Endothelial cell of umbilical vein (primary cell): ENCODE data around the gene EIF4E3. TPM values are rescaled to one million over a fixed set of nuclear protein-coding genes. Genes with fewer than 3 reads are reported as not detected.

ENCODE experiments used
- BruUV-seq: library from RNA; stranded (reverse); fragments of 400-500 nt; replicated peaks from 2 replicates; lab custom pipeline; 2021; lab: Mats Ljungman, UMichigan
- CTCF ChIA-PET: fragments of 300-600, 350-600 bp; sonication (Branson Sonifier 250); formaldehyde crosslinking; loops from one replicate; lab custom pipeline; 2021; ENCODE audit warnings: antibody characterized with exemption, inconsistent platforms; lab: Charles Lee
- POLR2A ChIA-PET: fragments of 300-600, 350-600 bp; sonication (Branson Sonifier 250); formaldehyde crosslinking; loops from one replicate; lab custom pipeline; 2021; ENCODE audit warnings: antibody characterized with exemption, inconsistent platforms; lab: Charles Lee
- DNase-seq: peaks from one replicate; pipeline ENCODE4 v3.0.0-alpha.2; 2011; ENCODE audit warnings: low read depth, low spot score
- FAIRE-seq: peaks from 2 replicates; lab custom pipeline; 2011; peaks lifted over from hg19 to GRCh38; lab: Jason Lieb, UNC
- H2AFZ ChIP-seq: 2 replicates; pipeline ENCODE4 v1.6.0; 2012; ENCODE audit warnings: low read depth, low read length, control low read depth, inconsistent platforms
- H3K27ac ChIP-seq: 2 replicates; pipeline ENCODE4 v1.5.1; 2011; ENCODE audit warnings: low read depth, mild to moderate bottlenecking, control low read depth, low read length, moderate library complexity; ENCODE audit not compliant: insufficient read depth
- H3K27me3 ChIP-seq, 2 experiments: 2 replicates each; pipeline versions ENCODE4 v1.6.0 to v1.6.1; 2011; ENCODE audit warnings: low read length in 2 of 2, mixed read lengths in 1 of 2; ENCODE audit not compliant: control insufficient read depth in 2 of 2, insufficient read depth in 2 of 2
- H3K36me3 ChIP-seq, 2 experiments: 2 replicates in 1 of 2; 3 replicates in 1 of 2; pipeline ENCODE4 v1.5.1; 2011; ENCODE audit warnings: low read length in 2 of 2, mild to moderate bottlenecking in 1 of 2, moderate library complexity in 1 of 2; ENCODE audit not compliant: control insufficient read depth in 2 of 2, insufficient read depth in 2 of 2; ENCODE audit errors: extremely low read depth in 1 of 2
- H3K4me1 ChIP-seq: 3 replicates; pipeline ENCODE4 v1.5.1; 2011; ENCODE audit warnings: mild to moderate bottlenecking, low read length; ENCODE audit not compliant: control insufficient read depth, insufficient read depth; ENCODE audit errors: extremely low read depth
- H3K4me2 ChIP-seq: 2 replicates; pipeline ENCODE4 v1.6.1; 2011; ENCODE audit warnings: low read length, control low read depth, mixed read lengths; ENCODE audit not compliant: insufficient read depth
- H3K4me3 ChIP-seq, 3 experiments: fragments of 200-600 bp in 1 of 3; sonication (generic), shearing (Covaris generic) in 1 of 3; replicated peaks in 1 of 3; 2 replicates each; pipeline ENCODE4 v1.5.1; 2011 to 2016; ENCODE audit warnings: control low read depth in 3 of 3, low read length in 3 of 3, mild to moderate bottlenecking in 2 of 3, inconsistent platforms in 1 of 3, low read depth in 1 of 3, moderate library complexity in 1 of 3; ENCODE audit not compliant: insufficient read depth in 1 of 3
- H3K79me2 ChIP-seq: 2 replicates; pipeline ENCODE4 v1.6.0; 2012; ENCODE audit warnings: low read length, inconsistent platforms; ENCODE audit not compliant: control insufficient read depth, insufficient read depth
- H3K9ac ChIP-seq: replicated peaks from 2 replicates; pipeline ENCODE3; 2011; ENCODE audit warnings: low read length, control low read depth; ENCODE audit not compliant: insufficient read depth; ENCODE audit errors: extremely low read depth
- H3K9me1 ChIP-seq: replicated peaks from 3 replicates; pipeline ENCODE4 v1.6.0; 2011; ENCODE audit warnings: mild to moderate bottlenecking, low read length; ENCODE audit not compliant: control insufficient read depth, insufficient read depth; ENCODE audit errors: extremely low read depth
- H3K9me3 ChIP-seq: replicated peaks from 2 replicates; pipeline ENCODE4 v1.5.1; 2012; ENCODE audit warnings: low read length, inconsistent platforms; ENCODE audit not compliant: control insufficient read depth, insufficient read depth
- H4K20me1 ChIP-seq: replicated peaks from 2 replicates; pipeline ENCODE3; 2011; ENCODE audit warnings: mild to moderate bottlenecking, low read length; ENCODE audit not compliant: control insufficient read depth, insufficient read depth; ENCODE audit errors: extremely low read depth
- CTCF ChIP-seq, 2 donors: IDR thresholded peaks; 1 replicate in 1 of 2; 2 replicates in 1 of 2; pipeline ENCODE4 v1.5.1; 2011; ENCODE audit warnings: low read length in 2 of 2, mild to moderate bottlenecking in 2 of 2, moderate library complexity in 2 of 2, control low read depth in 1 of 2, inconsistent platforms in 1 of 2, low read depth in 1 of 2; ENCODE audit not compliant: insufficient read depth in 1 of 2; ENCODE audit errors: extremely low read depth in 1 of 2
- EZH2 ChIP-seq: IDR thresholded peaks from 2 replicates; pipeline ENCODE4 v1.6.1; 2012; ENCODE audit warnings: borderline replicate concordance, low read depth, mild to moderate bottlenecking, moderate library complexity, low read length, inconsistent platforms; ENCODE audit not compliant: severe bottlenecking
- FOS ChIP-seq: IDR thresholded peaks from 2 replicates; pipeline ENCODE4 v1.6.1; 2011; ENCODE audit warnings: mild to moderate bottlenecking, low read length, moderate library complexity, borderline replicate concordance; ENCODE audit not compliant: insufficient read depth
- GATA2 ChIP-seq: IDR thresholded peaks from 2 replicates; pipeline ENCODE4 v1.7.0; 2011; ENCODE audit warnings: low read depth, mild to moderate bottlenecking, moderate library complexity, mixed read lengths, low read length; ENCODE audit not compliant: insufficient read length, insufficient read depth
- JUN ChIP-seq: IDR thresholded peaks from 2 replicates; pipeline ENCODE4 v1.6.1; 2011; ENCODE audit warnings: borderline replicate concordance, low read depth; ENCODE audit not compliant: insufficient read length, insufficient read depth
- MAX ChIP-seq: IDR thresholded peaks from 2 replicates; pipeline ENCODE4 v1.6.1; 2011; ENCODE audit not compliant: insufficient read depth, insufficient read length
- MYC ChIP-seq: IDR thresholded peaks from one replicate; pipeline ENCODE4 v1.6.1; 2011; ENCODE audit warnings: mild to moderate bottlenecking, low read depth, low read length
- POLR2A ChIP-seq: IDR thresholded peaks from 2 replicates; pipeline ENCODE4 v1.6.1; 2012; ENCODE audit warnings: low read depth, mild to moderate bottlenecking, control low read depth, low read length
- dilution Hi-C: fragments of 300-500 bp; cut with MboI; formaldehyde crosslinking; loops from one replicate; pipeline ENCODE4 v1.15.0; 2019; ENCODE audit warnings: low sequenced_read_pairs; ENCODE audit not compliant: extremely low pct_ligation_motif_present
- intact Hi-C: fragments of 100-400 bp; cut with micrococcal nuclease; formaldehyde crosslinking; loops from one replicate; pipeline ENCODE4 v1.10.0; 2022
- polyA plus RNA-seq, 4 experiments: library from polyadenylated mRNA; depleted of rRNA in 3 of 4; stranded (reverse) in 3 of 4; unstranded in 1 of 4; fragments of >200 nt; gene quantifications; 2 replicates each; pipeline versions ENCODE4 v1.2.1 to v1.2.3, GENCODE V29; 2011 to 2012; ENCODE audit warnings: missing spikeins in 1 of 4
- total RNA-seq: library from RNA; stranded (reverse); gene quantifications from 2 replicates; pipeline ENCODE4 v1.2.3, GENCODE V29; 2021

The EIF4E3 gene
- total and polyA plus RNA-seq, 2 donors (not counting 3 experiments of a cell fraction or from before 2014, with no cell fraction given) = 1.3 to 4.9 TPM

GRCh38 chr3:71650372-71650771 is 74.8 kb downstream of the EIF4E3 start:
- POLR2A ChIA-PET = no interaction called here
- no peaks in the 10 kb centered on the region for H3K4me1 ChIP-seq
- no peak overlapping the region for H2AFZ ChIP-seq
- no peak overlapping the region for H3K4me2 ChIP-seq
- no peaks in the 10 kb centered on the region for H3K9me3 ChIP-seq
- dilution Hi-C loops = no loop called here
- TF ChIP-seq GATA2 = no peak
- TF ChIP-seq JUN = no peak
- TF ChIP-seq EZH2 = no peak
- TF ChIP-seq MAX = no peak
- TF ChIP-seq FOS = no peak
- TF ChIP-seq POLR2A = no peak
- TF ChIP-seq MYC = no peak
- H3K9ac ChIP-seq = no peak overlapping the region
- CTCF ChIA-PET = interaction anchor here (1.0 to 3.2 kb wide), 4 partner anchors 933 to 1119 kb away, joined by 3 to 43 read pairs (median 6); no protein-coding TSS in a partner anchor
- FAIRE-seq = no peak
- H3K9me1 ChIP-seq = no peaks in the 10 kb centered on the region
- H3K4me3 ChIP-seq = no peak overlapping the region
- H3K79me2 ChIP-seq = no peaks in the 10 kb centered on the region
- no TSS peak for BruUV-seq
- intact Hi-C loops = loop anchor here (5.0 kb wide), 1 partner anchor 1293 kb away; no protein-coding TSS in a partner anchor
- no peak for DNase-seq
- H3K36me3 ChIP-seq = no peaks in the 10 kb centered on the region
- no peak overlapping the region for H3K27ac ChIP-seq
- peaks cover 0 to 3% of the 10 kb centered on the region in 2 experiments for H3K27me3 ChIP-seq
- no peaks in the 10 kb centered on the region for H4K20me1 ChIP-seq

- Histone ChIP-seq H3K4me1 (no peaks in the 10 kb centered on the region), H3K9ac (no peak overlapping the region), H3K27ac (no peak overlapping the region), H4K20me1 (no peaks in the 10 kb centered on the region), H3K4me3 (no peak overlapping the region), H2AFZ (no peak overlapping the region), H3K36me3 (no peaks in the 10 kb centered on the region), H3K79me2 (no peaks in the 10 kb centered on the region), H3K9me3 (no peaks in the 10 kb centered on the region), H3K9me1 (no peaks in the 10 kb centered on the region), H3K27me3 (peaks cover 0 to 5% of the 10 kb centered on the region in 2 experiments), H3K4me2 (no peak overlapping the region)
- no peak for TF ChIP-seq CTCF (IDR thresholded peaks at IDR 0.05; ENCODE audit: extremely low read depth in 1 of 2, insufficient read depth in 1 of 2, low read depth in 1 of 2, low read length in 2 of 2)
- no peak for TF ChIP-seq EZH2
- FAIRE-seq (no peak), DNase-seq (no peak)
- ChIA-PET CTCF (interaction anchor here (1.0 to 1.2 kb wide), 2 partner anchors 1099 to 1111 kb away, joined by 3 to 7 read pairs; no protein-coding TSS in a partner anchor), POLR2A (no interaction called here)
- dilution Hi-C loops = no loop called here
- intact Hi-C loops = loop anchor here (5.0 kb wide), 1 partner anchor 1292 kb away; no protein-coding TSS in a partner anchor
- BruUV-seq = no TSS peak
Observed at GRCh38 chr3:71649757-71650156, 75.4 kb downstream of the EIF4E3 start.
